HepG2 (cell line): ENCODE results near the gene EPSTI1.

Experiments
- E2F1 ChIP-seq: sonication (generic); formaldehyde crosslinking; IDR thresholded peaks from 2 replicates; pipeline ENCODE4 v1.5.0; 2020; ENCODE audit warnings: missing genetic modification reagents
- JUNB ChIP-seq: sonication (generic); formaldehyde crosslinking; IDR thresholded peaks from 2 replicates; pipeline ENCODE4 v1.8.0; 2022; ENCODE audit warnings: missing genetic modification reagents, mild to moderate bottlenecking, borderline replicate concordance
- JUND ChIP-seq: sonication (generic); formaldehyde crosslinking; IDR thresholded peaks from 2 replicates; pipeline ENCODE4 v1.8.0; 2022; ENCODE audit warnings: mild to moderate bottlenecking, missing genetic modification reagents
- SATB2 ChIP-seq: sonication (generic); formaldehyde crosslinking; IDR thresholded peaks from 2 replicates; pipeline ENCODE4 v1.5.0; 2020; ENCODE audit warnings: missing genetic modification reagents
- ZBTB40 ChIP-seq, 2 experiments: fragments of 450-650 bp in 1 of 2; sonication (generic) in 1 of 2; formaldehyde crosslinking in 1 of 2; IDR thresholded peaks; 2 replicates each; pipeline versions ENCODE4 v1.6.1 to v1.8.0; 2016 to 2022; ENCODE audit warnings: antibody characterized with exemption in 1 of 2, mild to moderate bottlenecking in 1 of 2, missing genetic modification reagents in 1 of 2
- ZNF432 ChIP-seq: sonication (generic); formaldehyde crosslinking; IDR thresholded peaks from 2 replicates; pipeline ENCODE4 v1.5.0; 2020; ENCODE audit warnings: missing genetic modification reagents, mild to moderate bottlenecking, borderline replicate concordance
- ZNF781 ChIP-seq: sonication (generic); formaldehyde crosslinking; IDR thresholded peaks from 2 replicates; pipeline ENCODE4 v1.5.1; 2020; ENCODE audit warnings: borderline replicate concordance, mild to moderate bottlenecking, missing genetic modification reagents; ENCODE audit errors: not compliant biosample characterization
- TF ChIP-seq, protein P1 (sequence below): sonication (generic); formaldehyde crosslinking; IDR thresholded peaks from 2 replicates; pipeline ENCODE4 v1.5.0; 2020; ENCODE audit warnings: mild to moderate bottlenecking, missing genetic modification reagents, moderate library complexity
- TF ChIP-seq, protein P2 (sequence below): sonication (generic); formaldehyde crosslinking; IDR thresholded peaks from 2 replicates; pipeline ENCODE4 v1.8.1; 2022; ENCODE audit warnings: mild to moderate bottlenecking, missing genetic modification reagents
- TF ChIP-seq, protein P3 (sequence below): sonication (generic); formaldehyde crosslinking; IDR thresholded peaks from 2 replicates; pipeline ENCODE4 v1.4.0; 2020; ENCODE audit warnings: missing genetic modification reagents
- TF ChIP-seq, protein P4 (sequence below): sonication (generic); formaldehyde crosslinking; IDR thresholded peaks from 2 replicates; pipeline ENCODE4 v1.8.0; 2022; ENCODE audit warnings: missing genetic modification reagents, low read depth, mild to moderate bottlenecking, borderline replicate concordance

DNA sequence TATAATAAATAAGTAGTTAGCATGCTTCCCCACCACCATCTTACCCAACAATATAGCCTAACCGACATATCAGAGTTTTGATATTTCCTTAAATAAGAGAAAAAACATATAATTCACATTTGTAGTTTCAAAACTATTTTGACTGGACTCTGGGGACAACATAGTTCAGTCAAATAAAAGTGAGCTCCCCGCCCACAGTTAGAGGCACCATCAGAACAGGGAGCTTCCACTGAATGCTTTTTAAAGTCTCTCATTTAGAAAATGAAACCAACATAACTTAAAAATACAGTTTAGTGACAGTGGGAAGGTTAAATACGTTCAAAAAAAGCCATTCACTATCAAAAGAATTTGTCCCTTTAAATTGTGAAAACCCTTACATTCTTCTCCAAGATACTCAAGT lies 92.8 kb downstream of the EPSTI1 start:
- no peak for TF ChIP-seq ZNF781 (CRISPR knock-in tag)
- no peak for TF ChIP-seq JUND (CRISPR knock-in tag)
- no peak for TF ChIP-seq ZNF432
- TF ChIP-seq, protein P1, sequence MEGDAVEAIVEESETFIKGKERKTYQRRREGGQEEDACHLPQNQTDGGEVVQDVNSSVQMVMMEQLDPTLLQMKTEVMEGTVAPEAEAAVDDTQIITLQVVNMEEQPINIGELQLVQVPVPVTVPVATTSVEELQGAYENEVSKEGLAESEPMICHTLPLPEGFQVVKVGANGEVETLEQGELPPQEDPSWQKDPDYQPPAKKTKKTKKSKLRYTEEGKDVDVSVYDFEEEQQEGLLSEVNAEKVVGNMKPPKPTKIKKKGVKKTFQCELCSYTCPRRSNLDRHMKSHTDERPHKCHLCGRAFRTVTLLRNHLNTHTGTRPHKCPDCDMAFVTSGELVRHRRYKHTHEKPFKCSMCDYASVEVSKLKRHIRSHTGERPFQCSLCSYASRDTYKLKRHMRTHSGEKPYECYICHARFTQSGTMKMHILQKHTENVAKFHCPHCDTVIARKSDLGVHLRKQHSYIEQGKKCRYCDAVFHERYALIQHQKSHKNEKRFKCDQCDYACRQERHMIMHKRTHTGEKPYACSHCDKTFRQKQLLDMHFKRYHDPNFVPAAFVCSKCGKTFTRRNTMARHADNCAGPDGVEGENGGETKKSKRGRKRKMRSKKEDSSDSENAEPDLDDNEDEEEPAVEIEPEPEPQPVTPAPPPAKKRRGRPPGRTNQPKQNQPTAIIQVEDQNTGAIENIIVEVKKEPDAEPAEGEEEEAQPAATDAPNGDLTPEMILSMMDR (CRISPR knock-in tag): no peak
- TF ChIP-seq, protein P2, sequence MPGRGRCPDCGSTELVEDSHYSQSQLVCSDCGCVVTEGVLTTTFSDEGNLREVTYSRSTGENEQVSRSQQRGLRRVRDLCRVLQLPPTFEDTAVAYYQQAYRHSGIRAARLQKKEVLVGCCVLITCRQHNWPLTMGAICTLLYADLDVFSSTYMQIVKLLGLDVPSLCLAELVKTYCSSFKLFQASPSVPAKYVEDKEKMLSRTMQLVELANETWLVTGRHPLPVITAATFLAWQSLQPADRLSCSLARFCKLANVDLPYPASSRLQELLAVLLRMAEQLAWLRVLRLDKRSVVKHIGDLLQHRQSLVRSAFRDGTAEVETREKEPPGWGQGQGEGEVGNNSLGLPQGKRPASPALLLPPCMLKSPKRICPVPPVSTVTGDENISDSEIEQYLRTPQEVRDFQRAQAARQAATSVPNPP (CRISPR knock-in tag): no peak
- TF ChIP-seq, protein P3, sequence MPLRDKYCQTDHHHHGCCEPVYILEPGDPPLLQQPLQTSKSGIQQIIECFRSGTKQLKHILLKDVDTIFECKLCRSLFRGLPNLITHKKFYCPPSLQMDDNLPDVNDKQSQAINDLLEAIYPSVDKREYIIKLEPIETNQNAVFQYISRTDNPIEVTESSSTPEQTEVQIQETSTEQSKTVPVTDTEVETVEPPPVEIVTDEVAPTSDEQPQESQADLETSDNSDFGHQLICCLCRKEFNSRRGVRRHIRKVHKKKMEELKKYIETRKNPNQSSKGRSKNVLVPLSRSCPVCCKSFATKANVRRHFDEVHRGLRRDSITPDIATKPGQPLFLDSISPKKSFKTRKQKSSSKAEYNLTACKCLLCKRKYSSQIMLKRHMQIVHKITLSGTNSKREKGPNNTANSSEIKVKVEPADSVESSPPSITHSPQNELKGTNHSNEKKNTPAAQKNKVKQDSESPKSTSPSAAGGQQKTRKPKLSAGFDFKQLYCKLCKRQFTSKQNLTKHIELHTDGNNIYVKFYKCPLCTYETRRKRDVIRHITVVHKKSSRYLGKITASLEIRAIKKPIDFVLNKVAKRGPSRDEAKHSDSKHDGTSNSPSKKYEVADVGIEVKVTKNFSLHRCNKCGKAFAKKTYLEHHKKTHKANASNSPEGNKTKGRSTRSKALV (CRISPR knock-in tag): no peak
- TF ChIP-seq JUNB: no peak
- no peak for TF ChIP-seq E2F1
- TF ChIP-seq SATB2 (CRISPR knock-in tag): no peak
- TF ChIP-seq, protein P4, sequence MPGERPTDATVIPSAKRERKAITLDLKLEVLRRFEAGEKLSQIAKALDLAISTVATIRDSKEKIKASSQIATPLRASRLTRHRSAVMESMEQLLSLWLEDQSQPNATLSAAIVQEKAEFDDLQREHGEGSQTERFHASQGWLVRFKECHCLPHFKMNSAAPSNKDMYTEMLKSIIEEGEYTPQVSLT: no peak
- no peak for TF ChIP-seq ZBTB40 (IDR thresholded peaks at IDR 0.05)
- no peak for TF ChIP-seq ZBTB40 (CRISPR knock-in tag; IDR thresholded peaks at IDR 0.05)
